Liver (tissue), 9 donors: ENCODE measurements around the gene ZNF488. TPM values are rescaled to one million over a fixed set of nuclear protein-coding genes. Genes with fewer than 3 reads are reported as not detected.

Source experiments
- DNase-seq: peaks from one replicate; pipeline ENCODE4 v3.0.0-alpha.2; 2017; ENCODE audit warnings: low spot score
- H3K27ac ChIP-seq, 2 donors: one replicate each; pipeline ENCODE4 v1.7.0; 2013; ENCODE audit warnings: inconsistent platforms in 2 of 2, low read length in 2 of 2, control low read depth in 1 of 2, low read depth in 1 of 2, mild to moderate bottlenecking in 1 of 2
- H3K27me3 ChIP-seq, 4 donors: one replicate each; pipeline versions ENCODE4 v1.6.1 to v1.7.0; 2013; ENCODE audit warnings: low read length in 3 of 4, inconsistent platforms in 1 of 4, mild to moderate bottlenecking in 1 of 4, moderate library complexity in 1 of 4; ENCODE audit not compliant: control insufficient read depth in 4 of 4, insufficient read depth in 4 of 4
- H3K36me3 ChIP-seq, 4 donors: one replicate each; pipeline versions ENCODE4 v1.6.1 to v1.7.0; 2013; ENCODE audit warnings: low read length in 3 of 4, mild to moderate bottlenecking in 3 of 4, low read depth in 1 of 4, moderate library complexity in 1 of 4; ENCODE audit not compliant: control insufficient read depth in 4 of 4, insufficient read depth in 3 of 4
- H3K4me1 ChIP-seq, 4 donors: one replicate each; pipeline versions ENCODE4 v1.6.1 to v1.7.0; 2013; ENCODE audit warnings: low read length in 3 of 4, mild to moderate bottlenecking in 3 of 4, moderate library complexity in 1 of 4; ENCODE audit not compliant: control insufficient read depth in 4 of 4, insufficient read depth in 4 of 4
- H3K4me3 ChIP-seq, 3 donors: one replicate each; pipeline versions ENCODE4 v1.6.1 to v1.7.0; 2013; ENCODE audit warnings: low read length in 3 of 3, control low read depth in 1 of 3, low read depth in 1 of 3, mild to moderate bottlenecking in 1 of 3
- H3K9ac ChIP-seq, 2 donors: one replicate each; pipeline ENCODE4 v1.7.0; 2013; ENCODE audit warnings: low read length in 2 of 2, mild to moderate bottlenecking in 2 of 2, moderate library complexity in 2 of 2, control low read depth in 1 of 2, low read depth in 1 of 2
- H3K9me3 ChIP-seq, 4 donors: one replicate each; pipeline versions ENCODE4 v1.6.1 to v1.7.0; 2013; ENCODE audit warnings: low read length in 3 of 4; ENCODE audit not compliant: control insufficient read depth in 4 of 4
- EGR1 ChIP-seq, 2 donors: IDR thresholded peaks; 2 replicates each; pipeline ENCODE4 v1.6.1; 2016 to 2018; ENCODE audit warnings: antibody characterized with exemption in 2 of 2, low read depth in 2 of 2
- FOXA1 ChIP-seq: IDR thresholded peaks from 2 replicates; pipeline ENCODE4 v1.6.1; 2016; ENCODE audit warnings: antibody characterized with exemption
- FOXA2 ChIP-seq: IDR thresholded peaks from 2 replicates; pipeline ENCODE4 v1.6.1; 2016; ENCODE audit warnings: antibody characterized with exemption
- GABPA ChIP-seq, 2 donors: IDR thresholded peaks in 1 of 2; conservative IDR thresholded peaks in 1 of 2; 2 replicates each; pipeline ENCODE4 v1.6.1; 2016; ENCODE audit warnings: antibody characterized with exemption in 2 of 2, mild to moderate bottlenecking in 1 of 2, moderate library complexity in 1 of 2
- HNF4A ChIP-seq, 2 donors: conservative IDR thresholded peaks; 2 replicates each; pipeline ENCODE4 v1.6.1; 2016; ENCODE audit warnings: antibody characterized with exemption in 2 of 2, mild to moderate bottlenecking in 2 of 2
- HNF4G ChIP-seq: IDR thresholded peaks from 2 replicates; pipeline ENCODE4 v1.6.1; 2016; ENCODE audit warnings: antibody characterized with exemption
- JUND ChIP-seq, 2 donors: IDR thresholded peaks; 2 replicates each; pipeline ENCODE4 v1.6.1; 2016; ENCODE audit warnings: antibody characterized with exemption in 2 of 2
- NR2F2 ChIP-seq: IDR thresholded peaks from 2 replicates; pipeline ENCODE4 v1.6.1; 2016; ENCODE audit warnings: antibody characterized with exemption
- RAD21 ChIP-seq, 2 donors: IDR thresholded peaks; 2 replicates each; pipeline ENCODE4 v1.6.1; 2016; ENCODE audit warnings: antibody characterized with exemption in 2 of 2, mild to moderate bottlenecking in 2 of 2
- RXRA ChIP-seq, 2 donors: IDR thresholded peaks; 2 replicates each; pipeline ENCODE4 v1.6.1; 2017 to 2018; ENCODE audit warnings: antibody characterized with exemption in 2 of 2, mild to moderate bottlenecking in 1 of 2
- SP1 ChIP-seq: IDR thresholded peaks from 2 replicates; pipeline ENCODE4 v1.6.1; 2018; ENCODE audit warnings: antibody characterized with exemption, mild to moderate bottlenecking
- TAF1 ChIP-seq: conservative IDR thresholded peaks from 2 replicates; pipeline ENCODE4 v1.6.1; 2016; ENCODE audit warnings: antibody characterized with exemption, mild to moderate bottlenecking
- YY1 ChIP-seq: IDR thresholded peaks from 2 replicates; pipeline ENCODE4 v1.6.1; 2016; ENCODE audit warnings: antibody characterized with exemption, mild to moderate bottlenecking
- ZBTB33 ChIP-seq: IDR thresholded peaks from 2 replicates; pipeline ENCODE4 v1.6.1; 2016; ENCODE audit warnings: antibody characterized with exemption
- WGBS: extraction: QIAGEN DNeasy Blood & Tissue Kit; methylation state at CpG from one replicate; pipeline ENCODE4 v1.1.7; 2013; 5-methylcytosine and 5-hydroxymethylcytosine counted together
- polyA plus RNA-seq, 2 donors: library from polyadenylated mRNA; stranded (reverse) in 1 of 2; unstranded in 1 of 2; fragments of 200-250 nt in 1 of 2; fragments of >200 nt in 1 of 2; fragmentation: Nextera tagmentation in 1 of 2; extraction: Ambion mirVana in 1 of 2; gene quantifications; one replicate each; pipeline versions ENCODE4 v1.2.1 to v1.2.3, GENCODE V29; 2013 to 2015
- total RNA-seq, 2 donors: library from RNA; depleted of rRNA; stranded (reverse); fragments of >200 nt; gene quantifications; one replicate each; pipeline ENCODE4 v1.2.3, GENCODE V29; 2014
- TF ChIP-seq, protein P1 (sequence below): IDR thresholded peaks from 2 replicates; pipeline ENCODE4 v1.6.1; 2016; ENCODE audit warnings: antibody characterized with exemption
- TF ChIP-seq, protein P2 (sequence below): fragments of 150-350 bp; IDR thresholded peaks from 2 replicates; pipeline ENCODE4 v1.5.1; 2017; ENCODE audit warnings: improper control_type of control experiment, low read depth, low read length; ENCODE audit not compliant: missing input control
- TF ChIP-seq, protein P3 (sequence below): IDR thresholded peaks from 2 replicates; pipeline ENCODE4 v1.6.1; 2016; ENCODE audit warnings: antibody characterized with exemption
- TF ChIP-seq, protein P4 (sequence below): IDR thresholded peaks from 2 replicates; pipeline ENCODE4 v1.6.1; 2016; ENCODE audit warnings: antibody characterized with exemption, mild to moderate bottlenecking
- donor health status: healthy.
- donor health status: healthy.
- donor health status: healthy.
- donor health status: healthy.
- donor health status: healthy.

Gene ZNF488
- total and polyA plus RNA-seq, 4 donors, result 0.02 to 0.09 TPM; not detected in 2

GRCh38 chr10:47364911-47365310, 19.2 kb downstream of the ZNF488 start:
- no peaks in the 10 kb centered on the region for H3K4me1 ChIP-seq
- no peak overlapping the region for H3K9ac ChIP-seq
- no peak for DNase-seq
- no peaks in the 10 kb centered on the region for H3K27me3 ChIP-seq
- TF ChIP-seq HNF4G, result no peak
- TF ChIP-seq ZBTB33, result no peak
- TF ChIP-seq JUND (IDR thresholded peaks at IDR 0.05), result no peak
- no peak for TF ChIP-seq SP1
- TF ChIP-seq, protein P1, sequence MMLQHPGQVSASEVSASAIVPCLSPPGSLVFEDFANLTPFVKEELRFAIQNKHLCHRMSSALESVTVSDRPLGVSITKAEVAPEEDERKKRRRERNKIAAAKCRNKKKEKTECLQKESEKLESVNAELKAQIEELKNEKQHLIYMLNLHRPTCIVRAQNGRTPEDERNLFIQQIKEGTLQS, result no peak
- TF ChIP-seq GABPA (IDR thresholded peaks at IDR 0.05 in 1 of 2, conservative IDR thresholded peaks at IDR 0.05 in 1 of 2), result no peak
- TF ChIP-seq, protein P2, sequence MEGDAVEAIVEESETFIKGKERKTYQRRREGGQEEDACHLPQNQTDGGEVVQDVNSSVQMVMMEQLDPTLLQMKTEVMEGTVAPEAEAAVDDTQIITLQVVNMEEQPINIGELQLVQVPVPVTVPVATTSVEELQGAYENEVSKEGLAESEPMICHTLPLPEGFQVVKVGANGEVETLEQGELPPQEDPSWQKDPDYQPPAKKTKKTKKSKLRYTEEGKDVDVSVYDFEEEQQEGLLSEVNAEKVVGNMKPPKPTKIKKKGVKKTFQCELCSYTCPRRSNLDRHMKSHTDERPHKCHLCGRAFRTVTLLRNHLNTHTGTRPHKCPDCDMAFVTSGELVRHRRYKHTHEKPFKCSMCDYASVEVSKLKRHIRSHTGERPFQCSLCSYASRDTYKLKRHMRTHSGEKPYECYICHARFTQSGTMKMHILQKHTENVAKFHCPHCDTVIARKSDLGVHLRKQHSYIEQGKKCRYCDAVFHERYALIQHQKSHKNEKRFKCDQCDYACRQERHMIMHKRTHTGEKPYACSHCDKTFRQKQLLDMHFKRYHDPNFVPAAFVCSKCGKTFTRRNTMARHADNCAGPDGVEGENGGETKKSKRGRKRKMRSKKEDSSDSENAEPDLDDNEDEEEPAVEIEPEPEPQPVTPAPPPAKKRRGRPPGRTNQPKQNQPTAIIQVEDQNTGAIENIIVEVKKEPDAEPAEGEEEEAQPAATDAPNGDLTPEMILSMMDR, result no peak
- TF ChIP-seq RAD21 (IDR thresholded peaks at IDR 0.05), result no peak
- no peak for TF ChIP-seq FOXA1
- no peak for TF ChIP-seq RXRA (IDR thresholded peaks at IDR 0.05)
- H3K36me3 ChIP-seq, result no peaks in the 10 kb centered on the region
- no peak overlapping the region for H3K4me3 ChIP-seq
- 95% methylated on average over 6 of the region's 6 CpGs for WGBS
- no peak overlapping the region for H3K27ac ChIP-seq
- H3K9me3 ChIP-seq, result no peaks in the 10 kb centered on the region

GRCh38 chr10:47364366-47364765, 19.7 kb downstream of the ZNF488 start:
- no peak overlapping the region for H3K27ac ChIP-seq
- WGBS, result 76% methylated on average over 4 of the region's 4 CpGs
- no peaks in the 10 kb centered on the region for H3K27me3 ChIP-seq
- H3K9ac ChIP-seq, result no peak overlapping the region
- TF ChIP-seq ZBTB33 (no peak), HNF4A (conservative IDR thresholded peaks at IDR 0.05) (no peak), GABPA (IDR thresholded peaks at IDR 0.05 in 1 of 2, conservative IDR thresholded peaks at IDR 0.05 in 1 of 2) (no peak), JUND (IDR thresholded peaks at IDR 0.05) (no peak), HNF4G (no peak), TAF1 (no peak), RXRA (IDR thresholded peaks at IDR 0.05) (no peak), NR2F2 (no peak), FOXA2 (no peak), RAD21 (IDR thresholded peaks at IDR 0.05) (no peak), SP1 (no peak), EGR1 (IDR thresholded peaks at IDR 0.05; ENCODE audit: low read depth in 2 of 2) (no peak), YY1 (no peak), FOXA1 (no peak)
- TF ChIP-seq, protein P1, result no peak
- TF ChIP-seq, protein P3, sequence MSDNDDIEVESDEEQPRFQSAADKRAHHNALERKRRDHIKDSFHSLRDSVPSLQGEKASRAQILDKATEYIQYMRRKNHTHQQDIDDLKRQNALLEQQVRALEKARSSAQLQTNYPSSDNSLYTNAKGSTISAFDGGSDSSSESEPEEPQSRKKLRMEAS, result no peak
- TF ChIP-seq, protein P2, result no peak
- TF ChIP-seq, protein P4, sequence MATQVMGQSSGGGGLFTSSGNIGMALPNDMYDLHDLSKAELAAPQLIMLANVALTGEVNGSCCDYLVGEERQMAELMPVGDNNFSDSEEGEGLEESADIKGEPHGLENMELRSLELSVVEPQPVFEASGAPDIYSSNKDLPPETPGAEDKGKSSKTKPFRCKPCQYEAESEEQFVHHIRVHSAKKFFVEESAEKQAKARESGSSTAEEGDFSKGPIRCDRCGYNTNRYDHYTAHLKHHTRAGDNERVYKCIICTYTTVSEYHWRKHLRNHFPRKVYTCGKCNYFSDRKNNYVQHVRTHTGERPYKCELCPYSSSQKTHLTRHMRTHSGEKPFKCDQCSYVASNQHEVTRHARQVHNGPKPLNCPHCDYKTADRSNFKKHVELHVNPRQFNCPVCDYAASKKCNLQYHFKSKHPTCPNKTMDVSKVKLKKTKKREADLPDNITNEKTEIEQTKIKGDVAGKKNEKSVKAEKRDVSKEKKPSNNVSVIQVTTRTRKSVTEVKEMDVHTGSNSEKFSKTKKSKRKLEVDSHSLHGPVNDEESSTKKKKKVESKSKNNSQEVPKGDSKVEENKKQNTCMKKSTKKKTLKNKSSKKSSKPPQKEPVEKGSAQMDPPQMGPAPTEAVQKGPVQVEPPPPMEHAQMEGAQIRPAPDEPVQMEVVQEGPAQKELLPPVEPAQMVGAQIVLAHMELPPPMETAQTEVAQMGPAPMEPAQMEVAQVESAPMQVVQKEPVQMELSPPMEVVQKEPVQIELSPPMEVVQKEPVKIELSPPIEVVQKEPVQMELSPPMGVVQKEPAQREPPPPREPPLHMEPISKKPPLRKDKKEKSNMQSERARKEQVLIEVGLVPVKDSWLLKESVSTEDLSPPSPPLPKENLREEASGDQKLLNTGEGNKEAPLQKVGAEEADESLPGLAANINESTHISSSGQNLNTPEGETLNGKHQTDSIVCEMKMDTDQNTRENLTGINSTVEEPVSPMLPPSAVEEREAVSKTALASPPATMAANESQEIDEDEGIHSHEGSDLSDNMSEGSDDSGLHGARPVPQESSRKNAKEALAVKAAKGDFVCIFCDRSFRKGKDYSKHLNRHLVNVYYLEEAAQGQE, result no peak
- no peak overlapping the region for H3K4me3 ChIP-seq
- H3K9me3 ChIP-seq, result no peaks in the 10 kb centered on the region
- H3K36me3 ChIP-seq, result no peaks in the 10 kb centered on the region
- no peak for DNase-seq
- H3K4me1 ChIP-seq, result no peaks in the 10 kb centered on the region
